A673 (cell line): ENCODE data around the gene ADAMTS12.

Experiments
- EZH2 ChIP-seq: fragments of 200-600 bp; sonication (generic); IDR thresholded peaks from 2 replicates; pipeline ENCODE4 v1.6.1; 2017; ENCODE audit warnings: borderline replicate concordance, low read depth, mild to moderate bottlenecking, mixed read lengths, antibody characterized with exemption, low read length; ENCODE audit not compliant: poor library complexity, severe bottlenecking
- TF ChIP-seq, protein P1 (sequence below): fragments of 300-800, 200-600 bp; sonication (generic); conservative IDR thresholded peaks from 2 replicates; pipeline ENCODE4 v1.5.1; 2017; ENCODE audit warnings: low read depth, mild to moderate bottlenecking, antibody characterized with exemption, low read length, moderate library complexity, mixed read lengths

DNA sequence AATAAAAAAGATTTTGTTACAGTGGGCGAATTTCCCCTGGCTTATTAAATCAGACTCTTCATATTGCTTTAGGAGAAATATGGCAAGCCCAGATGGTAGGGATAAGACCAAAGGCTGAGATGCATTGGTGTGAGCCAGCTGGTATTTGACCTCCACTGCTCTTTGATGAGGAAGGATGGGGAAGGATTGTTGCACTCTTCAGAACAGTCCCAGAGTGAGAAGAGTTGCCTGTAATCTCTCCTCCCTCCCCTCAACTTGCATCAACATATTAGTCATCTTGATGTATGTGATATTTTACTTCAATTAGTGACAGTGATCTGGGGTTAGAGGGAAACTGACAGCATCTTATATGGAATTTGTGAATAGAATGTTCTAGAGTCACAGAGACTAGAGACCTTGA lies 136.6 kb downstream of the ADAMTS12 start:
- TF ChIP-seq, protein P1, sequence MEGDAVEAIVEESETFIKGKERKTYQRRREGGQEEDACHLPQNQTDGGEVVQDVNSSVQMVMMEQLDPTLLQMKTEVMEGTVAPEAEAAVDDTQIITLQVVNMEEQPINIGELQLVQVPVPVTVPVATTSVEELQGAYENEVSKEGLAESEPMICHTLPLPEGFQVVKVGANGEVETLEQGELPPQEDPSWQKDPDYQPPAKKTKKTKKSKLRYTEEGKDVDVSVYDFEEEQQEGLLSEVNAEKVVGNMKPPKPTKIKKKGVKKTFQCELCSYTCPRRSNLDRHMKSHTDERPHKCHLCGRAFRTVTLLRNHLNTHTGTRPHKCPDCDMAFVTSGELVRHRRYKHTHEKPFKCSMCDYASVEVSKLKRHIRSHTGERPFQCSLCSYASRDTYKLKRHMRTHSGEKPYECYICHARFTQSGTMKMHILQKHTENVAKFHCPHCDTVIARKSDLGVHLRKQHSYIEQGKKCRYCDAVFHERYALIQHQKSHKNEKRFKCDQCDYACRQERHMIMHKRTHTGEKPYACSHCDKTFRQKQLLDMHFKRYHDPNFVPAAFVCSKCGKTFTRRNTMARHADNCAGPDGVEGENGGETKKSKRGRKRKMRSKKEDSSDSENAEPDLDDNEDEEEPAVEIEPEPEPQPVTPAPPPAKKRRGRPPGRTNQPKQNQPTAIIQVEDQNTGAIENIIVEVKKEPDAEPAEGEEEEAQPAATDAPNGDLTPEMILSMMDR: no peak
- no peak for TF ChIP-seq EZH2
